T-cell (primary cell): ENCODE measurements around the gene DOCK7. TPM values are rescaled to one million over a fixed set of nuclear protein-coding genes. Genes with fewer than 3 reads are reported as not detected.
"Not testable (repeated sequence)": the region's sequence is repeated elsewhere in the genome, so short reads cannot be mapped to it uniquely, and the experiment has no call there.

Source experiments
- ATAC-seq, 4 experiments: fragments of 200-7000 bp in 3 of 4; fragments of 150-1000 bp in 1 of 4; cut with Tn5 transposase; replicated peaks in 1 of 4; 1 replicate in 3 of 4; 2 replicates in 1 of 4; pipeline ENCODE4 v1.10.0; 2021; ENCODE audit warnings: moderate library complexity in 3 of 4, mild to moderate bottlenecking in 2 of 4, moderate number of reproducible peaks in 1 of 4
- CTCF ChIA-PET, 2 donors: fragments of 300-600 bp; sonication (Branson Sonifier 250); formaldehyde crosslinking; loops; one replicate each; lab custom pipeline; 2022; ENCODE audit warnings: antibody characterized with exemption in 2 of 2; lab: Charles Lee
- POLR2A ChIA-PET, 2 donors: fragments of 300-600 bp; sonication (Branson Sonifier 250); formaldehyde crosslinking; loops; one replicate each; lab custom pipeline; 2022; ENCODE audit warnings: antibody characterized with exemption in 2 of 2; lab: Charles Lee
- DNase-seq, 35 experiments: peaks; one replicate each; pipeline versions ENCODE4 v3.0.0 to v3.0.0-alpha.2; 2013 to 2023
- H3K27ac ChIP-seq: one replicate; pipeline ENCODE4 v1.5.1; 2013; ENCODE audit warnings: low read length
- H3K27me3 ChIP-seq, 2 experiments: replicated peaks in 1 of 2; 1 replicate in 1 of 2; 2 replicates in 1 of 2; pipeline versions ENCODE4 v1.6.1 to v1.7.0; 2013; ENCODE audit warnings: low read length in 1 of 2, mixed read lengths in 1 of 2; ENCODE audit not compliant: control insufficient read depth in 2 of 2, insufficient read depth in 2 of 2; ENCODE audit errors: extremely low read depth in 1 of 2
- H3K36me3 ChIP-seq, 2 donors: 1 replicate in 1 of 2; 2 replicates in 1 of 2; pipeline versions ENCODE4 v1.6.1 to v1.7.0; 2013; ENCODE audit warnings: low read length in 1 of 2; ENCODE audit not compliant: control insufficient read depth in 2 of 2, insufficient read depth in 1 of 2; ENCODE audit errors: extremely low read depth in 1 of 2
- H3K4me1 ChIP-seq, 2 experiments: 1 replicate in 1 of 2; 2 replicates in 1 of 2; pipeline versions ENCODE4 v1.6.1 to v1.7.0; 2013; ENCODE audit warnings: low read length in 2 of 2, mixed read lengths in 1 of 2; ENCODE audit not compliant: insufficient read depth in 2 of 2, control insufficient read depth in 1 of 2; ENCODE audit errors: extremely low read depth in 1 of 2
- H3K4me3 ChIP-seq, 2 donors: 1 replicate in 1 of 2; 2 replicates in 1 of 2; pipeline versions ENCODE4 v1.5.1 to v1.7.0; 2013; ENCODE audit warnings: mild to moderate bottlenecking in 2 of 2, low read length in 1 of 2, moderate library complexity in 1 of 2; ENCODE audit not compliant: control insufficient read depth in 1 of 2; ENCODE audit errors: extremely low read depth in 1 of 2
- H3K9me3 ChIP-seq: 2 replicates; pipeline ENCODE4 v1.7.0; 2013
- H3K27ac Mint-ChIP-seq, 2 donors: one replicate each; pipeline ENCODE4 v1.8.0; 2020 to 2021; ENCODE audit warnings: mild to moderate bottlenecking in 2 of 2, mixed read lengths in 2 of 2
- H3K27me3 Mint-ChIP-seq, 2 donors: one replicate each; pipeline ENCODE4 v1.8.0; 2021 to 2022; ENCODE audit warnings: mixed read lengths in 2 of 2
- H3K36me3 Mint-ChIP-seq: one replicate; pipeline ENCODE4 v1.8.0; 2021; ENCODE audit warnings: mixed read lengths
- H3K4me1 Mint-ChIP-seq, 3 donors: one replicate each; pipeline ENCODE4 v1.8.0; 2020 to 2022; ENCODE audit warnings: mixed read lengths in 3 of 3, mild to moderate bottlenecking in 1 of 3
- H3K4me3 Mint-ChIP-seq, 3 donors: one replicate each; pipeline ENCODE4 v1.8.0; 2020 to 2022; ENCODE audit warnings: mild to moderate bottlenecking in 3 of 3, mixed read lengths in 3 of 3, moderate library complexity in 3 of 3
- H3K9me3 Mint-ChIP-seq, 3 donors: one replicate each; pipeline ENCODE4 v1.8.0; 2020 to 2022; ENCODE audit warnings: mixed read lengths in 3 of 3
- WGBS: methylation state at CpG from one replicate; pipeline ENCODE4 v1.1.5; 2013; ENCODE audit warnings: missing lambda C conversion rate; ENCODE audit not compliant: insufficient coverage; 5-methylcytosine and 5-hydroxymethylcytosine counted together
- total RNA-seq, 35 experiments: library from RNA in 6 of 35; stranded (reverse) in 6 of 35; fragments of 120-200 nt in 1 of 35; gene quantifications; one replicate each; pipeline versions ENCODE4 v1.2.1 to v1.2.4 and lab custom pipeline; 2013 to 2026

The DOCK7 gene
- total RNA-seq, 5 donors from 2014 or later (not counting 1 experiment from before 2014, with no cell fraction given), result 8.2 to 25.6 (median 11.2) TPM

DNA sequence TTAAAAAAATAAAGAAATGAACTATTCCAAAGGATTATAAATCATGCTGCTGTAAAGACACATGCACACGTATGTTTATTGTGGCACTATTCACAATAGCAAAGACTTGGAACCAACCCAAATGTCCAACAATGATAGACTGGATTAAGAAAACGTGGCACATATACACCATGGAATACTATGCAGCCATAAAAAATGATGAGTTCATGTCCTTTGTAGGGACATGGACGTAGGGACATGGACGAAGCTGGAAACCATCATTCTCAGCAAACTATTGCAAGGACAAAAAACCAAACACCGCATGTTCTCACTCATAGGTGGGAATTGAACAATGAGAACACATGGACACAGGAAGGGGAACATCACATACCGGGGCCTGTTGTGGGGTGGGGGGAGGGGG is 160.8 kb downstream of the DOCK7 start:
- peaks cover 15% of the 10 kb centered on the region for H3K36me3 Mint-ChIP-seq
- H3K4me1 Mint-ChIP-seq, H3K4me3 Mint-ChIP-seq, DNase-seq, H3K36me3 ChIP-seq, H3K27me3 ChIP-seq, H3K27ac ChIP-seq, POLR2A ChIA-PET, H3K9me3 ChIP-seq, H3K9me3 Mint-ChIP-seq, ATAC-seq, H3K27ac Mint-ChIP-seq, H3K4me3 ChIP-seq, CTCF ChIA-PET, H3K27me3 Mint-ChIP-seq, H3K4me1 ChIP-seq: not testable (repeated sequence)
- WGBS, result no CpG with 5 or more reads among the region's 6 CpGs

DNA sequence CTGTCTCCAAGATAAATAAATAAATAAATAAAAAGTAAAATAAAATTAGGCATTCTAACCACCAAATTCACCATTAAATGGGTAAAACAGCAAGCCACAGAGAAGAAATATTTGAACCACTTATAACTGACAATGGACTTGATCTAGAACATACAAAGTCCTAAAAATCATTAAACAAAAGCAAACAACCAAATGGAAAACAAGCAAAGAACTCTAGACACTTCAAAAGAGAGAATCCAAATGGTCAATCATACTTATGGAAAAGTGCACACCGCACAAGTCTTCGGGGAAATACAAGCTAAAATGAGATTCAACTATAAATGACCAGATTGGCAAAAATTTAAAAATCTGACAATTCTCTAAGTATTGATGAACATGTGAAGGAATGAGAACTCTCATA is 164.3 kb downstream of the DOCK7 start:
- peaks cover 3 to 8% (median 8%) of the 10 kb centered on the region in 3 donors for H3K9me3 Mint-ChIP-seq
- no peaks in the 10 kb centered on the region for H3K36me3 ChIP-seq
- no peaks in the 10 kb centered on the region for H3K4me1 ChIP-seq
- no peak for DNase-seq
- CTCF ChIA-PET, result no interaction called here
- POLR2A ChIA-PET, result no interaction called here
- H3K27ac ChIP-seq, result no peak overlapping the region
- no peaks in the 10 kb centered on the region for H3K4me1 Mint-ChIP-seq
- no peaks in the 10 kb centered on the region for H3K9me3 ChIP-seq
- H3K36me3 Mint-ChIP-seq, result peaks cover 37% of the 10 kb centered on the region
- H3K4me3 Mint-ChIP-seq, result no peak overlapping the region
- no peak for ATAC-seq
- H3K27me3 ChIP-seq, result no peaks in the 10 kb centered on the region
- no CpG with 5 or more reads among the region's 2 CpGs for WGBS
- no peaks in the 10 kb centered on the region for H3K27me3 Mint-ChIP-seq
- H3K27ac Mint-ChIP-seq, result no peak overlapping the region
- no peak overlapping the region for H3K4me3 ChIP-seq

DNA sequence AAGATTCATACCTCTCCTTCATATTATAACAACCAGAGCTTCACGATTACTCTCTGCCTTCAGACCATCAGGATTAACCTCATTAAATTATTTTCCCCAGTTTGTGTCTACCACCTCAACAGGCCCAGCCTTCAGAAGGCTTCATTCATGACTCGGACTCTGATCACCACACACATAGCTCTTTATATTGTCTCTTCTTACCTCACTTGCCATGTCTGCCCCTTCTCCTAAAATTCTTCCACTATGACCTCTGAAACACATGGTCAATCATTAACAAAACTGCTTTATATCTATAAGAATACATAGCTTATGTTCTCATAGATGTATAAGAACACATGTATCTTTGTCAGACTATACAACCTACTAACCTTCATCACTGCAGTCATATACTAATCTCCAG is 171.6 kb downstream of the DOCK7 start:
- ATAC-seq, result no peak
- no peaks in the 10 kb centered on the region for H3K27me3 ChIP-seq
- H3K4me1 ChIP-seq, result no peaks in the 10 kb centered on the region
- H3K27ac ChIP-seq, result no peak overlapping the region
- H3K4me3 ChIP-seq, result no peak overlapping the region
- Mint-ChIP-seq H3K36me3 (peaks cover 37% of the 10 kb centered on the region), H3K27ac (no peak overlapping the region), H3K27me3 (no peaks in the 10 kb centered on the region), H3K4me3 (no peak overlapping the region), H3K4me1 (peaks cover 0 to 4% (median 0%) of the 10 kb centered on the region in 3 donors), H3K9me3 (peaks cover 3 to 12% (median 9%) of the 10 kb centered on the region in 3 donors)
- DNase-seq, result no peak
- H3K36me3 ChIP-seq, result no peaks in the 10 kb centered on the region
- no peaks in the 10 kb centered on the region for H3K9me3 ChIP-seq
- 100% methylated on average over 2 of the region's 2 CpGs for WGBS
- CTCF ChIA-PET, result interaction anchor here in 1 of 2 donors (0.6 kb wide), 1 partner anchor 665 kb away, joined by 7 read pairs; no protein-coding TSS in a partner anchor
- POLR2A ChIA-PET, result interaction anchor here in 1 of 2 donors (0.6 kb wide), 1 partner anchor 282 kb away, joined by 3 read pairs; no protein-coding TSS in a partner anchor

DNA sequence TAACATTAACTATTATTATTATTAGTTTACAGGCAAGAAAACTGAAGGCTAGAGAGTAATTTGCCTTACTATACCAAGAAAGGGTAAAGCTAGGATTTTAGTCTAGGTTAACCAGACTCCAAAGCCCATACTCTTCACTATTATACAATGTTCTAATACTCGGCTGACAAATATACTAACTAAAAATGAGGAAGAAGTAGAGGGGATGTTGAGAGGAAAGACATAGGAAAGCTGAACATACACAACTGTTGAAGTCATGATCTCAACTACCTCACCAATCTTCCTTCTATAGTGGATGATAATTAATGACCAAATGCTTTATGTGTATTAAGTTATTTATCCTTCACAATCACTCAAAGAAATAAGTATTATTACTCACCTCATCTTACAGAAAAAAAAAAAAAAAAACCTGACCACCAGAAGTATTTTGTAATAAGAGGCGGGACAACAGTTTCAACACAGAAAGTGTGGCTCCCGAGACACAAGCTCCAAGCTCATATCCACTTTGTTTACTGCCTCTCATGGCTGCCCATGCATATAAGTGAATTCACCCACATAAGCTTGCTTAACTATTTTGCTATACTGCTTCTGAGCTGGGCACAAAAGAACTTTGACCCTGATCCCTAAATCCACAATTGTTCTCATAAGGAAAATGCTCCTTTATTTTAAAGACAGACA is 173.3 kb downstream of the DOCK7 start:
- H3K4me1 ChIP-seq, result no peaks in the 10 kb centered on the region
- WGBS, result no CpG with 5 or more reads among the region's 3 CpGs
- Mint-ChIP-seq H3K27ac (no peak overlapping the region), H3K4me1 (peaks cover 0 to 4% (median 0%) of the 10 kb centered on the region in 3 donors), H3K9me3 (peaks cover 3 to 12% (median 9%) of the 10 kb centered on the region in 3 donors), H3K36me3 (peaks cover 21% of the 10 kb centered on the region), H3K27me3 (no peaks in the 10 kb centered on the region), H3K4me3 (no peak overlapping the region)
- ATAC-seq (no peak), DNase-seq (no peak)
- ChIA-PET CTCF (interaction anchor here in 1 of 2 donors (0.6 kb wide), 1 partner anchor 108 kb away, joined by 3 read pairs; no protein-coding TSS in a partner anchor), POLR2A (no interaction called here)
- no peaks in the 10 kb centered on the region for H3K36me3 ChIP-seq
- H3K27me3 ChIP-seq, result no peaks in the 10 kb centered on the region
- no peaks in the 10 kb centered on the region for H3K9me3 ChIP-seq
- no peak overlapping the region for H3K27ac ChIP-seq
- H3K4me3 ChIP-seq, result no peak overlapping the region

DNA sequence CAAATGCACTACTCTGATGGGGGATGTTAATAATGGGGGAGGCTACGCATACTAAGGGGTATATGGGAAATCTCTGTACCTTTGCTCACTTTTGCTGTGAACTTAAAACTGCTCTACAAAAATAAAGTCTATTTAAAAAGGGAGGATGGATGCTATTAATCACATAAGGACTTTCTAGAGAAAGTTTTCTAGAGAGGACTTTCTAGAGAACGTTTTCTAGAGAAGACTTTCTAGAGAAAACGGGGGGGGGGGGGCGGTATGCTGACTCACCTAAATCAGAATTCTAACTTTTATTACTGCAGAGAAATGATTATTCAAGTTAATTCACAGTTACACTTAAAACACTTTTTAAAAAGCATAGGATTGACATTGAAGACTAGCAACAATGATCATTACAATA is 175.2 kb downstream of the DOCK7 start:
- Mint-ChIP-seq H3K4me1 (peaks cover 0 to 4% (median 0%) of the 10 kb centered on the region in 3 donors), H3K27me3 (no peaks in the 10 kb centered on the region), H3K9me3 (no peaks in the 10 kb centered on the region), H3K27ac (no peak overlapping the region), H3K36me3 (peaks cover 9% of the 10 kb centered on the region), H3K4me3 (no peak overlapping the region)
- Histone ChIP-seq H3K4me1 (no peaks in the 10 kb centered on the region), H3K27ac (no peak overlapping the region), H3K9me3 (no peaks in the 10 kb centered on the region), H3K4me3 (no peak overlapping the region), H3K27me3 (no peaks in the 10 kb centered on the region), H3K36me3 (no peaks in the 10 kb centered on the region)
- DNase-seq, result no peak
- WGBS, result no CpG with 5 or more reads among the region's 4 CpGs
- ATAC-seq, result no peak
- POLR2A ChIA-PET, result no interaction called here
- CTCF ChIA-PET, result interaction anchor here in 1 of 2 donors (0.8 kb wide), 1 partner anchor 791 kb away, joined by 7 read pairs; no protein-coding TSS in a partner anchor

DNA sequence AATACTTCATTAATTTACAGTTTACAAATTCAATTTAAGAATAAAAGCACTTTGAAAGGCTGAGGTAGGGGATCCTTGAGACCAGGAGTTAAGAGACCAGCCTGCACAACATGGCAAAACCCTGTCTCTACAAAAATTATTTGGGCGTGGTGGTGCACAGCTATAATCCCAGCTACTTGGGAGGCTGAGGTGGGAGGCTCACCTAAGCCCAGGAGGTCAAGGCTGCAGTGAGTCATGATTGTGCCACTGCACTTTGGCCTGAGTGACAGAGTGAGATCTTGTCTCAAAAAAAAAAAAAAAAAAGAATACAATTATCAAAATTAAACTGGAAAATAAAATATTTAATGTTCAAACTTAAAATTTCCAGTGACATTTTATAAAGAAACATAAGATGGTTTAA is 179.2 kb downstream of the DOCK7 start:
- Mint-ChIP-seq H3K4me3 (no peak overlapping the region), H3K27ac (no peak overlapping the region), H3K27me3 (no peaks in the 10 kb centered on the region), H3K4me1 (peaks cover 0 to 4% (median 0%) of the 10 kb centered on the region in 3 donors), H3K9me3 (no peaks in the 10 kb centered on the region), H3K36me3 (peaks cover 19% of the 10 kb centered on the region)
- H3K4me1 ChIP-seq, result no peaks in the 10 kb centered on the region
- H3K36me3 ChIP-seq, result peaks cover 0 to 2% of the 10 kb centered on the region in 2 donors
- POLR2A ChIA-PET, result interaction anchor here in 1 of 2 donors (0.6 kb wide), 1 partner anchor 230 kb away, joined by 4 read pairs; no protein-coding TSS in a partner anchor
- no peak overlapping the region for H3K27ac ChIP-seq
- H3K9me3 ChIP-seq, result no peaks in the 10 kb centered on the region
- ATAC-seq (no peak), DNase-seq (no peak)
- 40% methylated on average over 1 of the region's 1 CpG for WGBS
- no peak overlapping the region for H3K4me3 ChIP-seq
- H3K27me3 ChIP-seq, result no peaks in the 10 kb centered on the region
- CTCF ChIA-PET, result interaction anchor here (1.7 to 3.4 kb wide), 3 partner anchors 237 to 239 kb away, joined by 6 to 27 read pairs (median 19); no protein-coding TSS in a partner anchor
